AG10803 (cell line): ENCODE data around the gene GIPC3.

Experiments used
- DNase-seq: peaks from one replicate; pipeline ENCODE4 v3.0.0; 2010; ENCODE audit warnings: low read depth
- H3K4me3 ChIP-seq: 2 replicates; pipeline ENCODE4 v1.5.1; 2011; ENCODE audit warnings: mild to moderate bottlenecking, low read length, control low read depth
- TF ChIP-seq, protein P1 (sequence below): conservative IDR thresholded peaks from 2 replicates; pipeline ENCODE4 v1.5.1; 2011; ENCODE audit warnings: mild to moderate bottlenecking, low read length, control low read depth, inconsistent platforms

GIPC3 gene

GRCh38 chr19:3590991-3591659 lies 5.8 kb downstream of the GIPC3 start:
- no peak for DNase-seq
- H3K4me3 ChIP-seq: no peak overlapping the region
- TF ChIP-seq, protein P1, sequence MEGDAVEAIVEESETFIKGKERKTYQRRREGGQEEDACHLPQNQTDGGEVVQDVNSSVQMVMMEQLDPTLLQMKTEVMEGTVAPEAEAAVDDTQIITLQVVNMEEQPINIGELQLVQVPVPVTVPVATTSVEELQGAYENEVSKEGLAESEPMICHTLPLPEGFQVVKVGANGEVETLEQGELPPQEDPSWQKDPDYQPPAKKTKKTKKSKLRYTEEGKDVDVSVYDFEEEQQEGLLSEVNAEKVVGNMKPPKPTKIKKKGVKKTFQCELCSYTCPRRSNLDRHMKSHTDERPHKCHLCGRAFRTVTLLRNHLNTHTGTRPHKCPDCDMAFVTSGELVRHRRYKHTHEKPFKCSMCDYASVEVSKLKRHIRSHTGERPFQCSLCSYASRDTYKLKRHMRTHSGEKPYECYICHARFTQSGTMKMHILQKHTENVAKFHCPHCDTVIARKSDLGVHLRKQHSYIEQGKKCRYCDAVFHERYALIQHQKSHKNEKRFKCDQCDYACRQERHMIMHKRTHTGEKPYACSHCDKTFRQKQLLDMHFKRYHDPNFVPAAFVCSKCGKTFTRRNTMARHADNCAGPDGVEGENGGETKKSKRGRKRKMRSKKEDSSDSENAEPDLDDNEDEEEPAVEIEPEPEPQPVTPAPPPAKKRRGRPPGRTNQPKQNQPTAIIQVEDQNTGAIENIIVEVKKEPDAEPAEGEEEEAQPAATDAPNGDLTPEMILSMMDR: no peak

GRCh38 chr19:3591876-3592613 lies 6.8 kb downstream of the GIPC3 start:
- no peak for DNase-seq
- H3K4me3 ChIP-seq: no peak overlapping the region
- TF ChIP-seq, protein P1: no peak

DNA sequence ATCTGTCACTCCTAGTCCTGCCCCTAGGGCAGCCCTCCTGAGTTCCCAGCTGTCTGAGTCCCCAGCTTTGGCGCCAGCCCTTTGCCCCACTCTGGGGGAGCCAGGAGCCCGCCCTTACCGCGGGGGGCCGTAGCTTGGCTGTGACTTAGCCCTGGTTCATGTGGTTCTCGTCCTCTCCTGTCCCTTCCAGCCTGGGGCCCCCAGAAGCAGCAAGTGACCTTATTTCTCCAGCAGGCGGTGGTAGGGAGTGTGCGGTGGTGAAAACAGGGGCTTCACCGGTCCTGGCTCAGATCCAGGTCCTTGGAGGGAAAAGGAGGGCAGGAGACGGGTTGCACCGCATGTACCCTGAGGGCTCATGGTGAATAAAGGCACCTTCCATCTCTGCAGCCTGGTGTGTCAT lies 7.9 kb downstream of the GIPC3 start:
- H3K4me3 ChIP-seq: no peak overlapping the region
- TF ChIP-seq, protein P1: no peak
- DNase-seq: no peak

- no peak overlapping the region for H3K4me3 ChIP-seq
- DNase-seq: no peak
- TF ChIP-seq, protein P1: no peak
Observed at GRCh38 chr19:3595521-3596061, 10.3 kb downstream of the GIPC3 start.

DNA sequence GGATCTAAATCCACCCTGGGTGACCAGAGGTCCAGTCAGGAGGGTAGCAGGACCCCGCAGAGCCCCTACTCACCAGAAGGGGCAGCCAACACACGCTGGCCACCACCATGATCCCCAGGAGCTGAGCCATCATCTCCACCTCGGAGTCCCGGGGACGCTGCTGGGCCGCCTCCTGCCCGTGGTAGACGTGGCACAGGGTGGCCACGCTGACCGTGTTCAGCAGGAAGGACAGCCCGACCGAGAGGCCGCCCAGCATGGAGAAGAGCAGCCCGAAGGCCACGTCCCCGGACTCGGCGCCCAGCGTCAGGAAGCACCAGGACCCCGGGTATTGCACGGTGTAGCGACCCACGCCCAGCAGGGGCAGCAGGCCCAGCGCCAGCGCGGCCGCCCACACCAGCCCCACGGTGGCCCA lies 14.5 kb downstream of the GIPC3 start:
- no peak for DNase-seq
- H3K4me3 ChIP-seq: no peak overlapping the region
- TF ChIP-seq, protein P1: 0 out of 2 replicates have a peak, but pooled peaks have one; percentile 7

DNA sequence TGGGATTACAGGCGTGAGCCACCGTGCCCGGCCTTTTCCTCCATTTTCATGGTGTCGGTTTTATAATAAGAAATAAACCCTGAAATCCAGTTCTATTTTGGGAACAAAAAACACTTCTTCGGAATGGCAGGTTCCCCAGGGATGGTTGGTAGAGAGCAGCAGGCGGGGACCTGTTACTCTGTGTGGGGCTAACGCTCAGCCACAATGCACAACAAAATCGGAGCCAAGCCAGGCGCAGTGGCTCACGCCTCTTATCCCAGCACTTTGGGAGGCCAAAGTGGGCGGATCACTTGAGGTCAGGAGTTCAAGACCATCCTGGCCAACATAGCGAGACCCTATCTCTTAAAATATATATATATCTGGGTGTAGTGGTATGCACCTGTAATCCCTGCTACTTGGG lies 15.7 kb downstream of the GIPC3 start:
- DNase-seq: no peak
- H3K4me3 ChIP-seq: no peak overlapping the region
- TF ChIP-seq, protein P1: no peak
